KOPT-K1 (cell line): ENCODE measurements around the gene DIRAS1.
"Not testable (repeated sequence)": the region's sequence is repeated elsewhere in the genome, so short reads cannot be mapped to it uniquely, and the experiment has no call there.

Source experiments
- H3K27ac ChIP-seq: fragments of 200-600 bp; sonication (generic); 2 replicates; pipeline ENCODE4 v1.5.1; 2016; ENCODE audit warnings: antibody characterized with exemption, mild to moderate bottlenecking, low read depth, low read length; ENCODE audit not compliant: poor library complexity, severe bottlenecking
- H3K36me3 ChIP-seq: fragments of 200-600 bp; sonication (generic); 2 replicates; pipeline ENCODE4 v1.5.1; 2017; ENCODE audit warnings: antibody characterized with exemption, mild to moderate bottlenecking, low read length, moderate library complexity; ENCODE audit not compliant: insufficient read depth
- H3K9me3 ChIP-seq: fragments of 200-600 bp; sonication (generic); 2 replicates; pipeline ENCODE4 v1.5.1; 2017; ENCODE audit warnings: antibody characterized with exemption, low read length, mild to moderate bottlenecking; ENCODE audit not compliant: insufficient read depth, poor library complexity, severe bottlenecking

DIRAS1 gene

DNA sequence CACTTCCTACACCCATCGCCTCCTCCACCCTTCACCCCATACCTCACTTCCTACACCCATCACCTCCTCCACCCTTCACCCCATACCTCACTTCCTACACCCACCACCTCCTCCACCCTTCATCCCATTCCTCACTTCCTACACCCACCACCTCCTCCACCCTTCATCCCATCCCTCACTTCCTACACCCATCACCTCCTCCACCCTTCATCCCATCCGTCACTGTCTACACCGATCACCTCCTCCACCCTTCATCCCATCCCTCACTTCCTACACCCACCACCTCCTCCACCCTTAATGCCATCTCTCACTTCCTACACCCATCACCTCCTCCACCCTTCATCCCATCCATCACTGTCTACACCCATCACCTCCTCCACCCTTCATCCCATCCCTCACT is 8.0 kb downstream of the DIRAS1 start:
- H3K36me3 ChIP-seq, H3K27ac ChIP-seq: not testable (repeated sequence)
- peaks cover 13% of the 10 kb centered on the region for H3K9me3 ChIP-seq

DNA sequence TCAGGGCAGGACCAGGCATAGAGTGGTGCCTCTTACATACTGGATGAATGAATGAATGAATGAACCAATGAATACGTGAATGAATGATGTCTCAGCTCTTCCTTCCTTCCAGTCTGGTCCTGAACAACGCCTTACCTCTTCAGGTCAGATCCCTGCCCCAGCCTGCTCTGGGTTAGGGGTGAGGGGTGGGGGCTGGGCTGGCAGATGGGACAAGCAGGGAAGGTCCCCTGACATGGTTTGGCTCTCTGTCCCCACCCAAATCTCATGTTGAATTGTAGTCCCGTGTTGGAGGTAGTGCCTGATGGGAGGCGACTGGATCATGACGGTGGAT is 9.3 kb downstream of the DIRAS1 start:
- no peak overlapping the region for H3K27ac ChIP-seq
- no peaks in the 10 kb centered on the region for H3K36me3 ChIP-seq
- H3K9me3 ChIP-seq: peaks cover 13% of the 10 kb centered on the region

DNA sequence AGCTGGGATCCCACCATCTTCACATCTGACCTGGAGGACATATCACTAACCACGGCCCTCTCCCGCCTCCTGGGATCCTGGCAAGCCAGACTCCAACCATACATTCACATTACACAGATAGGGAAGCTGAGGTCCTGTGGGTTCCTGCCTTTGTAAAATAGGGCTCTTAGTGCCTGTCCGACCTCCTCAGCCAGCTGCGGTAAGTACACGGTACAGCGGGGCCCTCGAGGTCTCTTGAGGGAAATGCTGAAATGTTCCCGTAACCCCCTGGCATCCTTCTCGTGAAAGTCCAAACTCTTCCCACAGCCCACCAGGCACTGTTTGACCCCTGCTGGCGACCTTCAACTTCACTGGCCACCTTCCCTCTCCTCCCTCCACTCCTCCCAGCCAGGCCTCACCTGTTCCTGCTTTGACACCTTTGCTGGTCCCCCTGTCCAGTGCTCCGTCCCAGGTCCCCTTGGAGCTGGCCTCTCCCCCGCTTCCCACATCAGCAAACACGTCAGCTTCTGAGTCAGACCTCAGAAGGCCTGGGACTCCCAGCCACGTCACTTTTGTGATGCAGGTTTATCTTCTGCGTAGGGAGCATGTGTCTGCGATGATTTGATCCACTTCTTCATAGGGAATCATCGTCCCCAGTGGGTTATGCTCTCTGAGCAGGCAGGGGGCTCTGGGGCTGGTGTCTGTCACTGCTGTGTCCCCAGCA is 9.8 kb downstream of the DIRAS1 start:
- Histone ChIP-seq H3K9me3 (peaks cover 13% of the 10 kb centered on the region), H3K36me3 (no peaks in the 10 kb centered on the region), H3K27ac (no peak overlapping the region)

DNA sequence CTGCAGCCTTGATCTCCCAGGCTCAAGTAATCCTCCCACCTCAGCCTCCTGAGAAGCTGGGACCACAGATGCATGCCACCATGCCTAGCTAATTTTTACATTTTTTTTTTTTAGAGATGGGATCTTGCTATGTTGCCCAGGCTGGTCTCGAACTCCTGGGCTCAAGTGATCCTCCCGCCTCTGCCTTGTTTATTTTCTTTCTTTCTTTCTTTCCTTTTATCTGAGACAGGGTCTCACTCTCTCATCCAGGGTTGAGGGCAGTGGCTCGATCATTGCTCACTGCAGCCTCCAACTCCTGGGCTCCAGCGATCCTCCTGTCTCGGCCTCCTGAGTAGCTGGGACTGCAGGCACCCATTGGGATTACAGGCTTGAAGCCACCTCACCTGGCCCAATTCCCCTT is 14.9 kb downstream of the DIRAS1 start:
- no peaks in the 10 kb centered on the region for H3K36me3 ChIP-seq
- H3K9me3 ChIP-seq: no peaks in the 10 kb centered on the region
- no peak overlapping the region for H3K27ac ChIP-seq

DNA sequence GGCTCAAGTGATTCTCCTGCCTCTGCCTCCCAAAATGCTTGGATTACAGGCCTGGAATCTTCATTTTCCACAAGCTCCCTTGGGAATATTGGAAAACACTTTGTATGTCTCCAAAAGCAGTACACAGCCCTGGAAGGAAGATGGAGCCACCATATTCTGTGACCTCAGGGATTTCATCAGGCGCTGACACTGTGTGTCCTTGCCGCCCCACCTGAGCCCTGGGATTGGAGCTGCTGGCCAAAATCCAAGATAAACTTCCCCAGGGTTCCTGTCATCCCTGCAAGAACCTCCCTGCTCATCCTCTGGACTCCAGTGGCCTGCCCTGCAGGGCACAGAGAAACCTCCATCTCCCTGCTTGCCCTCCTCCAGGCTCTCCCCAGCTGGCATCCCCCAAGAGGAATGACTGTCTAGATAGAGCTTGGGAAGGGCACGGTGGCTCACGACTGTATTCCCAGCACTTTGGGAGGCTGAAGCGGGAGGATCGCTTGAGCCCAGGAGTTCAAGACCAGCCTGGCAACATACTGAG is 17.4 kb downstream of the DIRAS1 start:
- no peak overlapping the region for H3K27ac ChIP-seq
- H3K36me3 ChIP-seq: no peaks in the 10 kb centered on the region
- H3K9me3 ChIP-seq: no peaks in the 10 kb centered on the region

DNA sequence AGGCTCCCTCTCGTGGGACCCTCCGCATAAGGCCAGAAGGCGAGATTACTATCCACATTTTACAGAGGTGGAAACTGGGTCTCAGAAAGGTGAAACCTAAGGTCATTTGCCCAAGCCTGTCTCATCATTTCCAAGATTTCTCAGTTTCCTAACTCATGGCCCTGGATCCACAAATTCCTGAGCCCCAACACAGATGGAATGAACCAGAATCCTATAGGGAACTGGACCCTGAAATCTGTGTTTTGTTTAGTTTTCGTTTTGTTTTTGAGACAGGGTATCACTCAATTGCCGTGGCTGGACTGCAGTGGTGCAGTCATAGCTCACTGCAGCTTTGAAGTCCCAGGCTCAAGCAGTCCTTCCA is 18.1 kb downstream of the DIRAS1 start:
- no peak overlapping the region for H3K27ac ChIP-seq

DNA sequence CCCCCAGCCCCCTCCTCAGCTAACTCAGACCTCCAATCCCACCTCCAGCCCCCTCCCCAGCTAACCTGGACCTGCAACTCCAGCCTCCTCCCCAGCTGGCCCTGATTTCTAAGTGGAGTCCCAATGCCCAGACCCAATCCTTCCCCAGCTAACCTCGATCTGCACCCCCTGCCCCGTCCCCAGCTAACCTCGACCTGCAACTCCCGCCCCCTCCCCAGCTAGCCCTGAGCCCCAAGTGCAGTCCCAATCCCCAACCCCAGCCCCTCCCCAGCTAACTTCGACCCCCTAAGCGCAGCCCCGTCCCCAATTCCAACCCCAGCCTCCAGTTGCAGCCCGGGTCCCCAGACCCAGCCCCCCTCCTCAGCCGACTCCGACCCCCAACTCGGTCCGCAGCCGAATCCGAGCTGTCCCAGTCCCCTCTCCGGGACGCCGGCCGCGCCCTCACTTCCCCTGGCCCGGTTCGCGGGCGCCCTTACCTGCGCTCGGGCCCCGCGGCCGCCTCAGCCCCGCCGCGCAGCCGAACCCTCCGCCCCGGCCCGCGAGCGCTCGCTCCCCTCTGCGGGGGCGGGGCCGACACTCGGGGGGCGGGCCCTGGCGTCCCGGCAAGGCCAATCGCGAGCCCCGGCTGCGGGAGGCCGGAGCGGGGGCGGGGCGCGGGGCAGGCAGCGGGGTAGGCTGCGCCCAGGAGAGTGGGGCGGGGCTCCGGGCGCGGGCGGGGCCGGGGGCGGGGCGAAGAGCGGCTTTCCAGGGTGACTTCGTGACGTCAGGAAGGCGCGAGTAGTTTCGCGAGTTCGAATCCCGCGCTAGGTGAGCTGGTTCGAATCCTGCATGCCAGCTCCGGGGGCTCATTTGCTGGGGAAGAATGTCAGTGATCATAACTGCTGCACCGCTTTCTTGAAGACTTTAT is 18.7 kb downstream of the DIRAS1 start, which contains the start of gene GNG7:
Gene GNG7, minus strand, starts transcription at position 525 of the 907 bp plus-strand sequence. CDS start 182,006 bp downstream, outside the sequence.
- no peak within 1 kb of the TSS for H3K27ac ChIP-seq
- H3K36me3 ChIP-seq: no peaks in the 10 kb centered on the region

More for the DNA sequence above, 18.1 kb downstream of the DIRAS1 start:
- Histone ChIP-seq H3K36me3 (no peaks in the 10 kb centered on the region), H3K9me3 (no peaks in the 10 kb centered on the region)

DNA sequence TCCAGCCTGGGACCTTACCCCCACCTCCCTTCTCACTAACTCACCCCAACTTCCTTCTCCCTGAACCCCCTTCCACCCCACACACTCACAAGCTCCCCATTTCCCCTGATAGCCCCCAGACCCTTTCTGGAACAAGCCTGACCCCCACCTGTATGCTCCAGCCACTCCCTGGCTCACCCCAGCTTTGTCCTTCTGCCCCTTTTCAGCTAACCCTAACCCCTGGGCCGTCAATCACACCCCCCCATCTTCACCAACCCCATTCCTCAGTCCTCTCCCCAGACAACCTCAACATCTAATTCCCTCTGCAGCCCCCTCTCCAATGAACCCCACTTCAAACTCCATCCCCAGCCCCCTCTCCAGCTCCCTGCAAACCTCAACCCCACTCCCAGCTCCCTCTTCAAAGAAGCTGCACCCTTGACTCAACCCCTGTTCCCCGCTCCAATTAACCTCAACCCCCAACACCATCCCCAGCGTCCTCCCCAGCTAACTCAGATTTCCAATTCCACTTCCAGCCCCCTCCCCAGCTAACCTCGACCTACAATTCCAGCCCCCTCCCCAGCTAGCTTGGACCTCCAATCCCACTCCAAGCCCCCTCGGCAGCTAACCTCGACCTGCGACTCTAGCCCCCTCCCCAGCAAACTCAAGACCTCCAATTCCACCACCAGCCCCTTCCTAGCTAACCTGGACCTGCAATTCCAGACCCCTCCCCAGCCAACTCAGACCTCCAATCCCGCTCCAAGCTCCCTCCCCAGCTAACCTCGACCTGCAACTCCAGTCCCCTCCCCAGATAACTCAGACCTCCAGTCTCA is 19.6 kb downstream of the DIRAS1 start:
- H3K27ac ChIP-seq: no peak overlapping the region
- H3K36me3 ChIP-seq: no peaks in the 10 kb centered on the region
- H3K9me3 ChIP-seq: no peaks in the 10 kb centered on the region

More for the DNA sequence above, 18.7 kb downstream of the DIRAS1 start, which contains the start of gene GNG7:
- no peaks in the 10 kb centered on the region for H3K9me3 ChIP-seq

DNA sequence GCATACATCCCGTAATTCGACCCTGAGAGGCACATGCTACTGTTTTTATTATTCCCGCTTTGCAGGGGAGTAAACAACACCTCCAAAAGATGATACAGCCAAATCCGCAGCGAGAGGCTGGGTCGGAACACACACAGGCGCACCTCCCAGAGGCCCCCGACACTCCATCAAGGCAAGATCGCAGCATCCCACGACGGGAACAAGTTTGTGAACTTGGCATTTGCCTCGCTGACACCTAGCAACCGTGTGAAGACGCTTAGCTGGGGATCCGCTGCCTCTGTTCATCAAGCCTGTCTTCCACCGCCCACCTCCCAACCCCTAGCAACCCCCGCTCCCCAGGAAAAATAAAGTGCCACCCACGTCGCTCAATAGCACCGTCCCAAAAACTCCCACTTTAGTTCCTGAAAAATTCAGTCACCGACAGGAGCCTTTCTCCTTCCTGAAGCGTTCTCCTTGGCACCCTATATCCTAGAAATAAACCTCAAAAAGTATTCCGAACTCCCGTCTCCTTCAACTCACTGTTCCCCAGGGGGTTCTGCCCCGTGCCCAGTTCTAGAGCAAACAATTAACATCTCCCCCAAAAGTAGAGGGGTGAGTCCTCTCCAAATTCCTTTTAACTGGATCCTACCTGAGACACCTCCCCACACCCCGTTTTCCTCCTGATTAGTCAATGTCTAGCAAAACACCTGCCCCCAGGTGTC is 20.4 kb downstream of the DIRAS1 start:
- H3K27ac ChIP-seq: no peak overlapping the region

DNA sequence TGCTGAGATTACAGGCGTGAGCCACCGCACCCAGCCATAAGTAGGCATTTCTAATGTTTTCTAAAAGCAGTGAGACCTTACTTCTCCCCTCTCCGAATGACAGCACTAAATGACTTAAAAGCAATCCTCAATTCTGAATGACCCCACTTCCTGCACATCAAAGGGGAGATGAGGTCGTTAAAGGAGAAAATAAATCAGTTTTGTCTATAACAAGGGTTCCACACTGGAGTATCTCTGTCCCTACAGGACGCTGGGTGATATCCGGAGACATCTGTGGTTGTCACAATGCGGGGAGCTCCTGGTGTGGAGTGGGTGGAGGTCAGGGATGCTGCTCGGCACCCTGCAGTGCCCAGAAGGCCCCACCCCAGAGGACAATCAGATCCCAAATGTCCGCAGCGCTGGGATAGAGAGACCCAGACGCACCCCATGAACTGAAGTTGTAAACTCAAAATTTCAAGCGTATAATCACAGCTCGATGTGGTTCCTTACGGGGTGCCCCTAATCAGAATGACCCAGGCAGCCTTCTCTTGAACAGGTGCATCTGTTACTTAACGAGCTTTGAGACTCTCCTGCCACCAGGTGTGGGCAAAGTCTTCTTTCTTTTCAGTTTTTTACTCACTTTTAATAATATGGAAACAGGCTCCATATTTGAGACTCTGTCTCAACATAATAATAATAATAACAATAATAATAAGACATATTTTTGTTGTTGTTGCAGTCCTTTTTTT is 21.6 kb downstream of the DIRAS1 start:
- H3K27ac ChIP-seq: no peak overlapping the region

More for the DNA sequence above, 20.4 kb downstream of the DIRAS1 start:
- H3K36me3 ChIP-seq: no peaks in the 10 kb centered on the region
- H3K9me3 ChIP-seq: no peaks in the 10 kb centered on the region

DNA sequence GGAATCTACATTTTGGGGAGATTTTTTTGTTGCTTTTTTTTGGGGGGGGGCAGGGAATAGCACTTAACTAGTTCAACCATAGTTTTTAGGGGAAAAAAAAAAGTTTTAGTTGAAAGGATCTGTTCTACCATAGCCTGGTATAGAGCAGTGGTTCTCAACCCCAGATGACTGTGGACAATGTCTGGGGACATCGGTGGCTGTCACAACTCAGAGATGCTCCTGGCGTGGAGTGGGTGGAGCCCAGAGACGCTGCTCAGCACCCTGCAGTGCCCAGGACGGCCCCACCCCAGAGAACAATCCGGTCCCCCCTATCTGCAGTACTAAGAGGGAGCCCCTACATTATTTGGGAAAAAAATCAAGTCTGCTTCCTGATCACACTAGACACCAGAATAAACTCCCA is 27.0 kb downstream of the DIRAS1 start:
- Histone ChIP-seq H3K36me3 (no peaks in the 10 kb centered on the region), H3K9me3 (no peaks in the 10 kb centered on the region), H3K27ac (no peak overlapping the region)

More for the DNA sequence above, 21.6 kb downstream of the DIRAS1 start:
- Histone ChIP-seq H3K9me3 (no peaks in the 10 kb centered on the region), H3K36me3 (no peaks in the 10 kb centered on the region)

DNA sequence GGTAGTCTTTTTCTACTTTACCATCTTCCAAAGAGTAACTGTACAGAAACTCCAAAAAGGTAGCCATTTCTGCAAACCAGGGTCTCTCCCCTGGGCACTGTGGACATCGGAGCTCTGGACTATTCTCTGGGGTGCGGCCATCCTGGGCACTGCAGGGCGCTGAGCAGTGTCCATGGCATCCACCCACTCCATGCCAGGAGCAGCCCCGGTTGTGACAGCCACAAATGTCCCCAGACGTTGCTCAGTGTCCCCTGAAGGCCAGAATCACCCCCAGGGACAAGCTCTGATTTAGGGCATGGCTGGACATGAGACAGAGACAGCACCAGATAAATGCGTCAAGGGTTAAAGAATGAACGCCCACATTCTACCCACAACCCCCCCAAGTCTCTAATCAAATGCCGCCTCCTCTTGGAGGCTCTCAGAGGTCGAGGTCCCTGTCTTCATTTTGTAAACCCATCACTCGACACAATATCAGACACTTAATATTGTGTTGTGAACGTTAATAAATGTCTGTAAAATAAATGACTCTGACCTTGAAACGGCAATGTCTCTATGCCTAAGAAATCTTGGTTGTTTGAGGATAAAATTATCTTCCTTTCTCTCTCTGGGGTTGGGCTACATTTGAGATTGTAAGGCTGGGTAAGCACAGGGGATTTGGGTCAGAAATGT is 27.5 kb downstream of the DIRAS1 start:
- no peaks in the 10 kb centered on the region for H3K36me3 ChIP-seq
- H3K27ac ChIP-seq: no peak overlapping the region
- no peaks in the 10 kb centered on the region for H3K9me3 ChIP-seq

DNA sequence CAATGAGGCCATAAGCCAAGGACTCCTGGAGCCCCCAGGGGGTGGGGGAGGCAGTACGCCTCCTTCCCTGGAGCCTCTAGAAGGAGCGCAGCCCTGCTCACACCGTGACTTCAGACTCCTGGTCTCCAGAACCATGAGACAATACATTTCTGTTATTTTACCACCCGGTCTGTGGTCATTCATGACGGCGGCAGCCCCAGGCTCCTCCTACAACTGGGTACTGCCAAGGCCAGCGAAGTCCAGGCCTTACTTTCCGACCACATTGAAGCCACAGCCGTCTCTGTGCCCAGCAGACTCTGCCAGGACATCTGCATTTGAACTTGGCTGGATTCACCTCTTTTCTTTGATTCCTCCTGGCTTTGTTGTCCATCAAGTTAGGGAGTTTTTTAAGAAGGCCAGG is 29.2 kb downstream of the DIRAS1 start:
- Histone ChIP-seq H3K36me3 (no peaks in the 10 kb centered on the region), H3K9me3 (no peaks in the 10 kb centered on the region), H3K27ac (no peak overlapping the region)
